ENCODE data around the gene RPS15.
"Not testable (repeated sequence)": the region's sequence is repeated elsewhere in the genome, so short reads cannot be mapped to it uniquely, and the experiment has no call there.

RPS15 gene

DNA sequence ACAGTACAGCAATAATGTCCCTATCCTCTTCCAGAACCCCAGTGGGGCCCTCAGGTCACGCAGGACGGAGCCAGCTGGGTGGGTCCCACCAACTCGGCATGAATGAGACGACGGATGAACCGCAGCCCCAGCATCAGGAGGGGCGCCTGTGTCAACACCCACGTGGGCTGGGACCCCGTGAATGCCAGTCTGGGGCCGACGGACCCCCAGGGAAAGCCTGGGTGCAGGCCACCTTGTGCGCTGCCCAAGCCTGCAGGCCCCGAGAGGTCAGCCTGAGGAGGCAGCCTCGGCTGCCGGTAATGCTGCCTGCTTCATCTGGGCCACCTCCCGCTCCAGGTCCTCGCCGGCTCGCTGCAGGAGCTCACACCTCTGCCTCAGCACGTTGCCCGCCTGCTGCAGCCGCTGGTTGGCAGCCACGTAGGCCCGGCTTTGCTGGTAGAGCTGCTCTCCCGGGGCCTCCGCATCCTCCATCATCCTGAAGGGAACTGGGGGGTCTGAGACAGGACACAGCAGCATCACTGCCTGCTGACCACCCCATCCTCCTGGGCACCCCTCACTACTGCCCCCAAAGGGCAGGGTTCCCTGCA is 36.7 kb downstream of the RPS15 start:
- TF ChIP-seq, protein P1, sequence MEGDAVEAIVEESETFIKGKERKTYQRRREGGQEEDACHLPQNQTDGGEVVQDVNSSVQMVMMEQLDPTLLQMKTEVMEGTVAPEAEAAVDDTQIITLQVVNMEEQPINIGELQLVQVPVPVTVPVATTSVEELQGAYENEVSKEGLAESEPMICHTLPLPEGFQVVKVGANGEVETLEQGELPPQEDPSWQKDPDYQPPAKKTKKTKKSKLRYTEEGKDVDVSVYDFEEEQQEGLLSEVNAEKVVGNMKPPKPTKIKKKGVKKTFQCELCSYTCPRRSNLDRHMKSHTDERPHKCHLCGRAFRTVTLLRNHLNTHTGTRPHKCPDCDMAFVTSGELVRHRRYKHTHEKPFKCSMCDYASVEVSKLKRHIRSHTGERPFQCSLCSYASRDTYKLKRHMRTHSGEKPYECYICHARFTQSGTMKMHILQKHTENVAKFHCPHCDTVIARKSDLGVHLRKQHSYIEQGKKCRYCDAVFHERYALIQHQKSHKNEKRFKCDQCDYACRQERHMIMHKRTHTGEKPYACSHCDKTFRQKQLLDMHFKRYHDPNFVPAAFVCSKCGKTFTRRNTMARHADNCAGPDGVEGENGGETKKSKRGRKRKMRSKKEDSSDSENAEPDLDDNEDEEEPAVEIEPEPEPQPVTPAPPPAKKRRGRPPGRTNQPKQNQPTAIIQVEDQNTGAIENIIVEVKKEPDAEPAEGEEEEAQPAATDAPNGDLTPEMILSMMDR (IDR thresholded peaks at IDR 0.05; ENCODE audit: low read depth, low read length), result no peak

DNA sequence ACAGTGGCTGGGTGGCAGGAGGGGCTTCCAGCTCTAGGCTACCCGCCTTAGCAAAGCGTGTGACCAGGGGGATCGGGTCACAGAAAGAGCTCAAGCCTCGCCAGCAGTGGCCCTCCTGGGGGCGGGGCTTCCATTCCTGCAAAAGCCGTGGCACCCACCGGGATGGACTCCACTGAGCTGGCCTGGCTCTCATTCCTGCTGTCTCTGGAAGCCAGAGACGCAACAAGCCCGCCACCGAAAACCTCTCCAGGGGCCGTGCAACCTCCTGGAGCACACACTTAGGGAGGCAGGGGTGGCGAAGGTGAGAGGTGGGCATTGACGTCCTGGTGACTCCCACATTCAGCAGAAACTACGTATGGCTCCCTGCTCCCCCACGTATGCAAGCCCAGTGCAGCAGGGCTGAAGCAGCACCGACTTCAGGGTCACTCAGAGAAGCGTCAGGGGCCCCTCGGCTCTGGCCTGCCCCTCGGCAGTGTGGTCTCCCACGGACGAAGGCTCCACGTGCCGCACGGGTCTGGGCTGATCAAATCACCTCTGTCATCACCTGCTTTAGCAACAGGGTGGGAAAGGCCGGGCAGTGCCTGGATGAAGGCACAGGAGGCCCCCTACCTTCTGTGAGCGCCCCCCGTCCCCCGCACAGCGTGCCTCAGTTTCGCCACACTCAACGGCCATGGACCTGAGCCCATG is 37.7 kb downstream of the RPS15 start:
- TF ChIP-seq, protein P1 (IDR thresholded peaks at IDR 0.05; ENCODE audit: low read depth, low read length), result no peak
- no peak overlapping the region for H3K4me3 ChIP-seq (ENCODE audit: low read depth, low read length)

More for the DNA sequence above, 36.7 kb downstream of the RPS15 start:
- H3K4me3 ChIP-seq (ENCODE audit: low read depth, low read length), result no peak overlapping the region

DNA sequence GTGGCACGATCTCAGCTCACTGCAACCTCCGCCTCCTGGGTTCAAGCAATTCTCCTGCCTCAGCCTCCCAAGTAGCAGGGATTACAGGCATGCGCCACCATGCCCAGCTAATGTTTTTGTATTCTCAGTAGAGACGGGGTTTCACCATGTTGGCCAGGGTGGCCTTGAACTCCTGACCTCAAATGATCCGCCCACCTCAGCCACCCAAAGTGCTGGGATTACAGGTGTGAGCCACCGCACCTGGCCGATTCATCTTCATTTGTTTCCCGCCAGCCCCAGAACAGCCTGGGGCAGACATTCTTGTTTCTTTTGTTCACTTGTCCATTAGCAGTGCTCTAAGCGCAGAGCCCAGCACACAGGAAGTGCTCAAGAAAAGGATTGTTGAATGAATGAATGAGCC is 38.9 kb downstream of the RPS15 start:
- H3K4me3 ChIP-seq (ENCODE audit: low read depth, low read length), result not testable (repeated sequence)

DNA sequence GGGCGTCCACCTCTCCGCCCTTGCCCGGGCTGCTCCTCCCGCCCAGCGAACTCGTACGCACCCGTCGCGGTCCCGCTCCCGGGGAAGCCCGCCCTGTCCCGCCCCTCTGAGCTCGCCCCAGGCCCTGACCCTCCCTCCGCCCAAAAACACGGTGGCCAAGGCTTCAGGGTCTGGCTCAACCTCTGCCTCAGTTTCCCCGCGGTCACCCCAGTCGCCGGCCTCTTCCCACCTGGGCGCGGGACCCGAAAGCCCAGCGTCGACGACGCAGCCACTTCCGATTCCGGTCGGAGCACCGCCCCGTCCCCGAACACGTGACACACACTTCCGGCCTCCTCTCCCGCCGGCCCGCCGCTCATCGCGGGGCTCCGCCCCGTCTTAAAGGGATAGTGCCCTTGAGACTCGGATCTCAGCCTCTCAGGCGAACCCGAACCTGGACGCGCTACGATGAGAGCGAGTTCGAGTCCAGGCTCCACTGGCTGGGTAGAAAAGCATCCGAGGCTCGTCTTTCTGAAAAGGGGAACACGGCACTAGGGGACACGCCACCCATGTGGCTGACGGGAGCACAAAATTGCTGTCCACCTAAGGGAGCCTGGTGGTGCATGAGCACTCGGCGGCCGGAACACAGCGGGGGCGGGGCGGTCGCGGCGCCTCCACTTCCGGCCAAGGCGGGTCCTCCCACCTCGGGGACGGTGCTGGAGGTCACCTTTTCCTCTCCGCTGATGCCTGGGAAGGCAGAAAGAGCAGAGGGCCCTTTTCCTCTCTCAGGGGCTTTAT is 40.9 kb downstream of the RPS15 start, which contains the start of gene C19orf25:
C19orf25 (minus strand) TSS at position 282 of the 774 bp plus-strand sequence. CDS start 312 bp downstream, outside the sequence.
- H3K4me3 ChIP-seq (ENCODE audit: low read depth, low read length), result peak within 1 kb of the TSS; percentile 86
- TF ChIP-seq, protein P1 (IDR thresholded peaks at IDR 0.05; ENCODE audit: low read depth, low read length), result no peak

DNA sequence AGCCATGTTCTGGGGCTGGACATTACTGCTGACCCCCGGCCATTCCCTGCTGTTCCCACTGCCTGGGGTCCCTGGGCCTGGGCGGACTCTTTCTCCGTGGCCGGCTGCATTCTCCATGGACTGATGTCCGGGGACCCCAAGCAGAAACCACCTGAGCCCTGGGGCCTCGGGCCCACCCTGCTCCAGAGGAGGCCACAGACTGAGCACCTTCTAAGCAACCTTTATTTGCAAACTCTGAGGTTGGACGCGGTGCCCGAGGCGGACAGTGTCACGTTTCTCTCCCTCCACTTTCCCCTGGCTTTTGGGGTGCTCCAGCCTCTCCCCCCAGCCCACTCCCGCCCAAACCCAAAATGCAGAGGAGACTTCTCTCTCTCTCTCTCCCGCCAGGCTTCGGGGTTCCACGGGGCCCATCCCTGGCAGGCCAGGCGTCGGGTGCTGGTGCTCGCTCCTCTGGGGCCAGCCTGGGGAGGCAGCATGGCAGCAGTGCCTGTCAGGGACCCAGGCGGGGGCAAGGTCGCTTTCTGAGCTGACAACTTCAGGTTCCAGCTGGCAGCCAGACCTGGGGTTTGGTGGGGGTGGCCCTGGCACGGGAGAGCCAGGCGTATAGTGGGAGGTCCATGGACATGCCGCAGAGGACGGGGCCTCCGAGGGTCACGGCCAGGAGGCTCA is 43.2 kb downstream of the RPS15 start:
- TF ChIP-seq, protein P1 (IDR thresholded peaks at IDR 0.05; ENCODE audit: low read depth, low read length), result no peak
- H3K4me3 ChIP-seq (ENCODE audit: low read depth, low read length), result no peak overlapping the region

DNA sequence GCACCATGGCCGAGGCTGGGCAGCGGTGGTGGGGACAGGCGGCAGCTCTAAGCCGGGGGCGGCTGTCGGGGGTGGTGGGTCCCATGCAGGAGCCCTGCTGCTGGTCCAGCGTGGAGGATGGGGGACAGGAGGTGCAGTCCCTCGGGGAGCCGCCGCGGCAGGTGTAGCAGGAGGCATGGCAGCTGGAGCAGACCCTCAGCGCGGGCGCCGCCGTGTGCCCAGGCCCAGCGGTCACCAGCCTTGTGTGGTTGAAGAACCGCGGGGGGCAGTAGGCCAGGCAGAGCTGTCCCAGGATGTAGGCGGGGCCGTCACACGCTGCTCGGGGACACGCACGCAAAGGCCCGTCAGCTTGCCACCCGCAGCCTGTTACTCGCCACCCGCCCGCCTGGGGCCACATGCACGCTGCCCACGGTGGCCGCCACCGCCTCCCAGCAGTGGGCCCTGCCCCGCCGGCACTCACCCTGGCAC is 43.7 kb downstream of the RPS15 start:
- H3K4me3 ChIP-seq (ENCODE audit: low read depth, low read length), result no peak overlapping the region

More for the DNA sequence above, 43.7 kb downstream of the RPS15 start:
- TF ChIP-seq, protein P1 (IDR thresholded peaks at IDR 0.05; ENCODE audit: low read depth, low read length), result no peak

Data from WI38 (cell line).